ENCODE measurements around the gene DCST2.

The DCST2 gene

DNA sequence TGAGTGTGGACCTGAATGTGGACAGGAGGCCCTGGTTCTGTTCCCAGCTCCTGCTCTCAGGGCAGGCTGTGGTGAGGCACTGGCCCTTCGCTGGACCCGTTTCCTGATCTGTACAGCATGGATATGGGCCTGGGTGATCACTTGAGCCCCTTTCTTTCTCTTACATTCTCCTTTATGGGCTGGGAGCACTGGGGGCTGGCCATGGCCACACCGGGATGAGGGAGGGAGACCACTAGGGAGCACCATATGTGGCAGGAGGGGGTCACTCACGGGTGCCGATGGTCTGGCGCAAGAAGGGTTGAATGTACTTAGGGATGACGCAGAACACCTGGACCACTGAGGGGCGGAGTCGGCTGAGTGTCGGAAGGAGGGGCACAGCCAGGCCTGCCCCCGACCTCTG is 2.7 kb downstream of the DCST2 start:
- Histone ChIP-seq H3K36me3 (no peaks in the 10 kb centered on the region), H3K4me1 (no peaks in the 10 kb centered on the region), H3K27me3 (no peaks in the 10 kb centered on the region), H3K4me3 (no peak overlapping the region), H3K9me3 (no peaks in the 10 kb centered on the region), H3K27ac (no peak overlapping the region)
- intact Hi-C loops (cut with DNase I; ENCODE audit: low total_unique reads), result no loop called here
- no peak for DNase-seq
- no peak for TF ChIP-seq CTCF (IDR thresholded peaks at IDR 0.05)

GRCh38 chr1:155030243-155030795 is 3.3 kb downstream of the DCST2 start:
- no peak for TF ChIP-seq CTCF (IDR thresholded peaks at IDR 0.05)
- DNase-seq, result no peak

GRCh38 chr1:155029513-155030242 is 3.9 kb downstream of the DCST2 start:
- H3K4me3 ChIP-seq, result no peak overlapping the region
- no peaks in the 10 kb centered on the region for H3K36me3 ChIP-seq
- H3K27me3 ChIP-seq, result no peaks in the 10 kb centered on the region
- H3K27ac ChIP-seq, result no peak overlapping the region
- intact Hi-C loops (cut with DNase I; ENCODE audit: low total_unique reads), result no loop called here
- H3K4me1 ChIP-seq, result no peaks in the 10 kb centered on the region
- H3K9me3 ChIP-seq, result no peaks in the 10 kb centered on the region
- no peak for TF ChIP-seq CTCF (IDR thresholded peaks at IDR 0.05)
- DNase-seq, result no peak

More at GRCh38 chr1:155030243-155030795, 3.3 kb downstream of the DCST2 start:
- H3K36me3 ChIP-seq, result no peaks in the 10 kb centered on the region
- no peaks in the 10 kb centered on the region for H3K27me3 ChIP-seq
- H3K9me3 ChIP-seq, result no peaks in the 10 kb centered on the region
- no peak overlapping the region for H3K4me3 ChIP-seq
- intact Hi-C loops (cut with DNase I; ENCODE audit: low total_unique reads), result no loop called here
- no peaks in the 10 kb centered on the region for H3K4me1 ChIP-seq
- H3K27ac ChIP-seq, result no peak overlapping the region

GRCh38 chr1:155026588-155026987 is 7.0 kb downstream of the DCST2 start:
- intact Hi-C loops (cut with DNase I; ENCODE audit: low total_unique reads), result no loop called here
- no peak for TF ChIP-seq CTCF (IDR thresholded peaks at IDR 0.05)
- Histone ChIP-seq H3K36me3 (no peaks in the 10 kb centered on the region), H3K9me3 (no peaks in the 10 kb centered on the region), H3K27ac (no peak overlapping the region), H3K4me3 (no peak overlapping the region), H3K4me1 (no peaks in the 10 kb centered on the region), H3K27me3 (no peaks in the 10 kb centered on the region)
- DNase-seq, result no peak

DNA sequence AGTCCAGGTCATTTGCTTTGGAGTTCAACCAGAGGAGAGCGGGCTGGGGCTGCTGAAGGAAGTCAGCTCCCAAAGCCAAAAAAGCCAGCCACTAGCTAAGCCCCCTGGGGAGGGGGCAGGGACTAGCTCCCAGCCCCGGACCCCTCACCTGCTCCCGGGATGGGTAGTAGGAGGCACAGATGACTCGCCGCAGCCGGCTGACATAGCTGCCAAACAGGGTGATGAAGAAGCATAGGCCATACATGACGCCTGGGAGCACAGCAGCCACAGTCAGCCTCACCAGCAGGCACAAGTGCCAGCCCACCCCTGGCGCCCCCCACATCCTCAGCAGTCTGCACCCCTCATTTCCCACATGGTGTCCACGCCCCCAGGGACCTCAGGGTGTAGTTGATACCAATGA is 7.4 kb downstream of the DCST2 start:
- H3K9me3 ChIP-seq, result no peaks in the 10 kb centered on the region
- no peak for TF ChIP-seq CTCF (IDR thresholded peaks at IDR 0.05)
- no peak for DNase-seq

More for the DNA sequence above, 7.4 kb downstream of the DCST2 start:
- H3K27me3 ChIP-seq, result no peaks in the 10 kb centered on the region
- H3K27ac ChIP-seq, result no peak overlapping the region
- no peak overlapping the region for H3K4me3 ChIP-seq
- no peaks in the 10 kb centered on the region for H3K36me3 ChIP-seq
- intact Hi-C loops (cut with DNase I; ENCODE audit: low total_unique reads), result no loop called here
- H3K4me1 ChIP-seq, result no peaks in the 10 kb centered on the region

Measured in tibial artery (tissue), 4 donors.